ENCODE measurements around the gene ACOX1. TPM values are rescaled to one million over a fixed set of nuclear protein-coding genes. Genes with fewer than 3 reads are reported as not detected.

The ACOX1 gene
- total RNA-seq, 4 donors from 2014 or later: 45.3 to 57.4 (median 48.9) TPM

- WGBS: 86% methylated on average over 13 of the region's 13 CpGs
- Histone ChIP-seq H3K9me3 (no peaks in the 10 kb centered on the region), H3K4me3 (no peak overlapping the region), H3K4me1 (peaks cover 10 to 17% (median 13%) of the 10 kb centered on the region in 4 donors), H3K27ac (replicated peaks in 1 of 4) (no peak overlapping the region), H3K36me3 (peaks cover 0 to under 1% (median 0%) of the 10 kb centered on the region in 4 donors), H3K27me3 (no peaks in the 10 kb centered on the region)
- TF ChIP-seq, protein P1, sequence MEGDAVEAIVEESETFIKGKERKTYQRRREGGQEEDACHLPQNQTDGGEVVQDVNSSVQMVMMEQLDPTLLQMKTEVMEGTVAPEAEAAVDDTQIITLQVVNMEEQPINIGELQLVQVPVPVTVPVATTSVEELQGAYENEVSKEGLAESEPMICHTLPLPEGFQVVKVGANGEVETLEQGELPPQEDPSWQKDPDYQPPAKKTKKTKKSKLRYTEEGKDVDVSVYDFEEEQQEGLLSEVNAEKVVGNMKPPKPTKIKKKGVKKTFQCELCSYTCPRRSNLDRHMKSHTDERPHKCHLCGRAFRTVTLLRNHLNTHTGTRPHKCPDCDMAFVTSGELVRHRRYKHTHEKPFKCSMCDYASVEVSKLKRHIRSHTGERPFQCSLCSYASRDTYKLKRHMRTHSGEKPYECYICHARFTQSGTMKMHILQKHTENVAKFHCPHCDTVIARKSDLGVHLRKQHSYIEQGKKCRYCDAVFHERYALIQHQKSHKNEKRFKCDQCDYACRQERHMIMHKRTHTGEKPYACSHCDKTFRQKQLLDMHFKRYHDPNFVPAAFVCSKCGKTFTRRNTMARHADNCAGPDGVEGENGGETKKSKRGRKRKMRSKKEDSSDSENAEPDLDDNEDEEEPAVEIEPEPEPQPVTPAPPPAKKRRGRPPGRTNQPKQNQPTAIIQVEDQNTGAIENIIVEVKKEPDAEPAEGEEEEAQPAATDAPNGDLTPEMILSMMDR (IDR thresholded peaks at IDR 0.05): no peak
- TF ChIP-seq POLR2AphosphoS5 (IDR thresholded peaks at IDR 0.05) (no peak), POLR2A (IDR thresholded peaks at IDR 0.05; ENCODE audit: low read depth) (no peak), EP300 (IDR thresholded peaks at IDR 0.05) (no peak)
- no peak for DNase-seq (ENCODE audit: extremely low spot score)
- intact Hi-C loops (cut with DNase I): no loop called here
Measured at GRCh38 chr17:75937652-75938051, 41.3 kb downstream of the ACOX1 start.

- Histone ChIP-seq H3K4me3 (no peak overlapping the region), H3K9me3 (no peaks in the 10 kb centered on the region), H3K27ac (replicated peaks in 1 of 4) (no peak overlapping the region), H3K27me3 (no peaks in the 10 kb centered on the region), H3K36me3 (peaks cover 0 to 20% (median 3%) of the 10 kb centered on the region in 4 donors), H3K4me1 (no peaks in the 10 kb centered on the region)
- 84% methylated on average over 4 of the region's 4 CpGs for WGBS
- intact Hi-C loops (cut with DNase I): no loop called here
- no peak for DNase-seq (ENCODE audit: extremely low spot score)
- TF ChIP-seq POLR2AphosphoS5 (IDR thresholded peaks at IDR 0.05): no peak
- TF ChIP-seq, protein P1 (IDR thresholded peaks at IDR 0.05): no peak
- TF ChIP-seq POLR2A (IDR thresholded peaks at IDR 0.05; ENCODE audit: low read depth): no peak
- no peak for TF ChIP-seq EP300 (IDR thresholded peaks at IDR 0.05)
Measured at GRCh38 chr17:75933808-75934207, 45.2 kb downstream of the ACOX1 start.

- WGBS: 91% methylated on average over 5 of the region's 5 CpGs
- intact Hi-C loops (cut with DNase I): no loop called here
- Histone ChIP-seq H3K27ac (replicated peaks in 1 of 4) (no peak overlapping the region), H3K9me3 (no peaks in the 10 kb centered on the region), H3K36me3 (peaks cover 0 to 20% (median 3%) of the 10 kb centered on the region in 4 donors), H3K27me3 (no peaks in the 10 kb centered on the region), H3K4me1 (no peaks in the 10 kb centered on the region), H3K4me3 (no peak overlapping the region)
- no peak for DNase-seq (ENCODE audit: extremely low spot score)
- no peak for TF ChIP-seq POLR2A (IDR thresholded peaks at IDR 0.05; ENCODE audit: low read depth)
- no peak for TF ChIP-seq EP300 (IDR thresholded peaks at IDR 0.05)
- no peak for TF ChIP-seq POLR2AphosphoS5 (IDR thresholded peaks at IDR 0.05)
- TF ChIP-seq, protein P1 (IDR thresholded peaks at IDR 0.05): no peak
Measured at GRCh38 chr17:75932852-75933251, 46.1 kb downstream of the ACOX1 start.

- H3K27ac ChIP-seq (replicated peaks in 1 of 4): no peak overlapping the region
- H3K36me3 ChIP-seq: peaks cover 0 to 33% (median 7%) of the 10 kb centered on the region in 4 donors
- no peak overlapping the region for H3K4me3 ChIP-seq
- whole genome bisulfite sequencing: 90% methylated on average over 4 of the region's 4 CpGs
- no peaks in the 10 kb centered on the region for H3K27me3 ChIP-seq
- no peaks in the 10 kb centered on the region for H3K9me3 ChIP-seq
- TF ChIP-seq POLR2AphosphoS5 (IDR thresholded peaks at IDR 0.05) (no peak), EP300 (IDR thresholded peaks at IDR 0.05) (no peak), POLR2A (IDR thresholded peaks at IDR 0.05; ENCODE audit: low read depth) (no peak)
- TF ChIP-seq, protein P1 (IDR thresholded peaks at IDR 0.05): no peak
- DNase-seq (ENCODE audit: extremely low spot score): no peak
- H3K4me1 ChIP-seq: no peaks in the 10 kb centered on the region
- intact Hi-C loops (cut with DNase I): no loop called here
Measured at GRCh38 chr17:75931062-75931461, 47.9 kb downstream of the ACOX1 start.

All from esophagus muscularis mucosa (tissue), 4 donors.